Fibroblast of the conjunctiva (primary cell): ENCODE data around the gene BSND.
A peak's percentile ranks its signal among the peaks of the same experiment; 100 is the strongest.

Experiments used
- DNase-seq: peaks from one replicate; pipeline ENCODE4 v3.0.0-alpha.2; 2010; ENCODE audit warnings: low read depth

BSND gene

DNA sequence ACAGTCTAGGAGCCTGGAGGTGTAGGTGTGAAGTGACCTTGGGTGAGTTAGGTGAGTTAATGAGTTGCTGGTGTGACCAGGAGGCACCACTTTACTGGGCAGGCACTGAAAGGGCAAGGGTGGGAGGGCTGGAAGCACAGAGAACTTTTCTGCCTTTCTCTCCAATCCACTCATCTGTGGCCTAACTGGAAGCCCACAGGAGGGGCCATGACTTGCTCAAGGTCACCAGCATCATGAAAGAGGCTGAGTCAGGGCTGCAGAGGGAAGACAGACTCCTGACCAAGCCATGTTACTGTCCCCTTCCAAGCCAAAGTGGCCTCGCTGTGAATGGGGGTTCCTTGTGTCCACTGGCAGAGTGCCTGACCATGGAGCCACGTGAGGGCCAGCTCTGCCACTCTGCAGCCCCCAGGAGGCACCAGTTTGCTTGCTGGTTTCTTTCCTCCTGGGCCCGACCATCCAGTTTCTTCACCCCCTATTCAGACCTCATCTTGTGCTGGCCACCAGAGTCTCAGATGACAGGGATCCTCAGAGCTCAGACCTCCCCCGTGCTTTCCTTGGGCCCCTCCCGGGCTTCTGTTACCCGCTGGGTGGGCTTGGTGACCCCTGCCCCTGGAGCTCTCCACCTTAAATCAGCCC, 4.3 kb upstream of the BSND start:
- DNase-seq, result no peak

- DNase-seq, result no peak
These were observed 3.5 kb upstream of the BSND start for GRCh38 chr1:54995013-54995760.

DNA sequence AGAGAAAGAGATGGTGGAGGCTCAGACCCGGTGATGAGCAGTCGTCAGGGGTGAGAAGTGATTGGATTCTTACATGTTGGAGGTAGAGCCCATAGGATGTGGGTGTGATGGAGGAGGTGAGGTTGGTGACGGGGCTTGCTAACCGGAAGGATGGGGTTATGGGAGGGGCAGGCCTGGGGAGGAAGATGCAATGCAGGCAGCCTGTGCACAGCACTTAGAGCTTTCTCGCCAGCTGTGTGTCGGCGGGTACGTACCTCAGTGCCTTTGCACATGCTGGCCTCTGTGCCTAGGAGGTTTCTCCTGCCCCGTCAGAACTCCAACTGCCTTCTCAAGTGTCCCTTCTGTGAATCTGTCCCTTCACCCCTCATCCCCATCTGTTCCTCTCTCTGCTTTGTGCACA, 2.9 kb upstream of the BSND start:
- no peak for DNase-seq

GRCh38 chr1:54996359-54996868, 2.3 kb upstream of the BSND start:
- DNase-seq, result peak; percentile 33

DNA sequence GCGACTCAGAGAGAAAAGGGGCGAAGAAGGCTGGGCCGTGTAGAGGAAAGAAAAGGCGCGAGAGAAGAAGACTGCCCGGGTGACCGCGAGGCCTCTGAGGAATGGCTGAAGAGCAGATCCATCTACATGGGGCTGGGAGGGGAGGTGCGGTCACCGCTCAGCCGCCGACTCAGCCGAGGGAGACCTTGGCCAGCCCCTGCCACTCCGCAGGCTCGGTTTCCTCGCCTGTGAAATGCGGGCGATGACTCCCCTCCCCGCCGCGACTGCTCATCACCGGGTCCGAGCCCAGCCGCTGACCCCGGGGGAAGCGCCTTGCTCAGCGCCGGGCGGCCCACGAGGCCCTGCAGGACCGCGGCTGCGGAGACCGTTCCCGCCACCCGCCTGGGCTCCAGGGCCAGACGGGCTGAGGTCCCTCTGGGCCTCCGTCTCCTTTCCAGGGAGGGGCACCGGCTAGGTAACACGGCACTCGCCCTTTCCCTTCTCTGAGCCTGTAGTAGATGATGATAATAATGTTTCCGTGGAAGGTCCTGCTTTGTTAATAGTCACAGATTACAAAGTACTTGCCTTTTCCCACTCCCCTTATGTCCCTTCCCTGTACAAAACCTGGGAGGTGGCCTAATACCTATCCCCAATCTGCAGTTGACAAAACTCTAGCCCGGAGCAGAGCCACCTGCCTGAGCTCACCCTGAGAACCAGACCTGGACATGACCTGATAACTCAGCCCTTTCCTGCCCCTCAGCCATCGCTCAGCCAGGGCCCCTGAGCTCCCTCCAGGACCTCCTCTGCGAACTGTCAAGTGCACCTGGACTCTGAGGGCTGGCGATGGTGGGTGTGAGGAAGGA, 1.6 kb upstream of the BSND start:
- DNase-seq, result no peak

GRCh38 chr1:54997711-54997986, 1.1 kb upstream of the BSND start:
- no peak for DNase-seq

DNA sequence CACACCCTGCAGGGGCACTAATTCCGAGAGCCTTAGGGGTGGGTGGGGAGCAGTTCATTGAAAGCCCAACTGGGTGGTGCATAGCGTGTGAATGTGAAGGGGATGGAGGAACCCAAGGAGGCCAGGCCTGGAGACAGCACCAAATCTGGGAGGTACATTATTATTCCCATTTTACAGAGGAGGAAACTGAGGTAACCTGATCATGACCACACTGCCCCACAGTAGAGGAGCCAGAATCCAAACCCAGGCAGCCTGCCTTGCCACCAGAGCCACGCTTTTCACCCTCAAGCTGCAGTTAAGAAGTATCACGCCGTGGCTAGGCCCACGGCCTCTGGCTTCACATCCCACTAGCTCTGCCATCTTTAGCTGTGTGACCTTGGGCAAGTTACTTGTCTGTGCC, 633 bp upstream of the BSND start:
- DNase-seq, result no peak

GRCh38 chr1:55000110-55001085, 1.7 kb downstream of the BSND start:
- no peak for DNase-seq

- DNase-seq, result no peak
These were observed 2.6 kb downstream of the BSND start for GRCh38 chr1:55001311-55001710.

DNA sequence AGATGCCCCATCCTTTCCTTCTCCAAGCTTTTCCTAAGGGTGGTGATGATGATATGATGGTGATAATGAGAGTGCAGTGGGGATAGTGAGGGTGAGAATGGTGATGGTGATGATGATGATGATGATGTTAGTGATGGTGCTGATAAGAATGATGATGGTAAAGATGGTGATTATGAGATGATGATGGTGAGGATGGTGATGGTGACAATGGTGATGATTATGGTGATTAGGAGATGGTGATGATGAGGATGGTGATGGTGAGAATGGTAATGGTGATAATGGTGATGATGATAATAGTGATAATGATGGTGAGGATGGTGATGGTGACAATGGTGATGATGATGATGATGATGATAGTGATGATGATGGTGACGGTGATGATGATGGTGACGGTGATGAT, 4.0 kb downstream of the BSND start:
- no peak for DNase-seq

DNA sequence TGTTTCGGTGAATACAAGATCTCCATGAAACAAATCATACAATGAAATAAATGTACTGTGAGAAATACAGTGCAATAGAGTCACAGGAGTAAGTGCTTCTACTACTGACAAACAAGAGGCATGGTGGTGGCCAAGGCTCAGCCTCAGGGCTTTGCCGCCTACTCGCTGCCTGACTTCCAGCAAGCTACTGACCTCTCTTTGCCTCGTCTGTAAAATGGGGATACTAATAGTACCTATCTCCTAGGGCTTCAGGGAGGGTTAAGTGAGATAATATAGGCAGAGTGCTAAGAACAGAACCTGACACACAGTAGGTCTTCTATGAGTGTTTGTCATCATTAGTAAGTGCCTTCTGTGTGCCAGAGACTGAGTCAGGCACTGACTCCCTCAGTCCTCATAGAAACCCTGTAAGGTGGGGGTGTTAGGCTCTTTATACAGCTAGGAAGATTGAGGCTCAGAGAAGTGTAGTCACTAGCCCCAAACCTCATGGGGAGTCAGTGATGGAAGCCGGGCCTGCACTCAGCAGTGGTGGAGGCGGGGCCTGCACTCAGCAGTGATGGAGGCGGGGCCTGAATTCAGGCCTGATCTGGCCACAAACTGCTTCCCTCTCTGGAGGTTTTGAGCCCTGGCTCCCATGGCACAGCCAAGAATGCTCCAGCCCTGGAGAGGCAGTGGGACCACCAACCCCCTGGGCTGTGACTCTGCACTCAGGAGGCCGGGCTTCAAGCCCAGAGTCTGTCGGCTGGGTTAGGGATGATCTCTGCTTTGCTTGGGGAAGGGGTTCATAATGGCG, 6.8 kb downstream of the BSND start:
- DNase-seq, result no peak

DNA sequence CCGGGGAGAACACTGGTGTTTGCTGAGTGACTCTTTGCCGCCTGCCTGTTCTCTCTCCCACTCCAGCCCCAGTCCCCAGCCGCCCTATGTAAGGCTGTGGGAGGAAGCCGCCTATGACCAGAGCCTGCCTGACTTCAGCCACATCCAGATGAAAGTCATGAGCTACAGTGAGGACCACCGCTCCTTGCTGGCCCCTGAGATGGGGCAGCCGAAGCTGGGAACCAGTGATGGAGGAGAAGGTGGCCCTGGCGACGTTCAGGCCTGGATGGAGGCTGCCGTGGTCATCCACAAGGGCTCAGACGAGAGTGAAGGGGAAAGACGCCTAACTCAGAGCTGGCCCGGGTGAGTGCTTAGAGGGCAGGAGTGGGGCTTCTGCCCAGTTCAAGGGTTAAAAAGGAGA, 8.2 kb downstream of the BSND start:
- no peak for DNase-seq

GRCh38 chr1:55007625-55008024, 8.9 kb downstream of the BSND start:
- no peak for DNase-seq

GRCh38 chr1:55010194-55010886, 11.6 kb downstream of the BSND start:
- DNase-seq, result no peak

DNA sequence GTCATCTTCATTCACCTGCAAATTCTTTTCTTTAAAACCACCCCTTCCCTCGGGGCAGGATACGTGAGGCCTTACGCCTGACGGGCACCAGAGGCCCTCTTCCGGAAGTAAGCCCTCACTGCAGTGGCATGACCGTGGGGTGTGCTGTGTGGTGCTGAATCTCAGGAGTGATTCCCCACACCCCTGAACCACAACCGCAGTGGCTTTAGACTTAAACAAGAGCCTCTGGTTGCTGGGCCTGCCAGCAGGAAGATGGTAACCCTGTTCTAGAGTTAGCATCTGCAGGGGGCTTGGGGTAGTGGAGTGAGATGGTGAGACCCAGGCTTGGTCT, 12.1 kb downstream of the BSND start:
- DNase-seq, result no peak

GRCh38 chr1:55012661-55013060, 13.9 kb downstream of the BSND start:
- DNase-seq, result no peak

GRCh38 chr1:55015123-55015522, 16.4 kb downstream of the BSND start:
- no peak for DNase-seq

DNA sequence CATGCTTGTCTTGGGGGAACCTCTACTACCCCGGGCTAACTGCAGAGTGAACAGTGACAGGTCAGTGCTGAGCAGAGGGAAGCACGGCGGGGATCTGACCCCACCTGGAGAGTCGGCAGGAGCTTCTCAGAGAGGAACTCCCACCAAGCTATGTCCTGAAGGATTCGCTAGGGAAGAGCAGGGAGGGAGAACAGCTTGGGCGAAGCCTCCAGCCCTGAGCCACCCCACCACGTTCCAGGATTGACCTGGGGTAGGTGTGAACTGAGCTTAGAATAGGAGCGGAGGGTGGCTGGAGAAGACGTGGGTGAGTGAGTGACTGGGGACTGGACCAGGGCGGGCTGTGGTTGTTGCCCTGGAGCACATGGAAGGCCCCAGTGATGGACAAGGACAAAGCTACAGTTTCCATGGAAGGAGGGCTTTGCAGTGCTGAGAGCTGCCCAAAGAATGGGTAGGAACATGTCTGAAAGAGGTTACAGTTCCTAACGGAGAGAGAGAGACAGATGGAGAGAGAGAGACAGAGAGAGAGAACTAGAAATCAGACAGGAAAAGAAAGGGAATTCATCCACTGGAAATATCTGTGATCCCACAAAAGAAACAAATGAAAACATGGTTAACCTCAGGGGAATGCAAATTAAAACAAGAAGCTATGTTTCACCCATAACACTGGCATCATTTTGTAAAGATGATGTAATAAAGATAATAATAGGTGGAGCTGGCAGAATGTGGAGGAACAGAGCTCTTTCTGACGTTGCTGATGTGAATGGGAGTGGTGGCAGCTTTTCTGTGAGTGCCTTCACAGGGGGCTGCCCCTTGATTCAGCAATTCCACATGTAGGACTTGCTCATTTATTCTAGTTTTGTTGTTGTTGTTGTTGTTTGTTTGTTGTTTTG, 17.2 kb downstream of the BSND start:
- no peak for DNase-seq

GRCh38 chr1:55018395-55018794, 19.7 kb downstream of the BSND start:
- no peak for DNase-seq
